ENCODE measurements around the gene CD9.
A peak's percentile ranks its signal among the peaks of the same experiment; 100 is the strongest.

CD9 gene

DNA sequence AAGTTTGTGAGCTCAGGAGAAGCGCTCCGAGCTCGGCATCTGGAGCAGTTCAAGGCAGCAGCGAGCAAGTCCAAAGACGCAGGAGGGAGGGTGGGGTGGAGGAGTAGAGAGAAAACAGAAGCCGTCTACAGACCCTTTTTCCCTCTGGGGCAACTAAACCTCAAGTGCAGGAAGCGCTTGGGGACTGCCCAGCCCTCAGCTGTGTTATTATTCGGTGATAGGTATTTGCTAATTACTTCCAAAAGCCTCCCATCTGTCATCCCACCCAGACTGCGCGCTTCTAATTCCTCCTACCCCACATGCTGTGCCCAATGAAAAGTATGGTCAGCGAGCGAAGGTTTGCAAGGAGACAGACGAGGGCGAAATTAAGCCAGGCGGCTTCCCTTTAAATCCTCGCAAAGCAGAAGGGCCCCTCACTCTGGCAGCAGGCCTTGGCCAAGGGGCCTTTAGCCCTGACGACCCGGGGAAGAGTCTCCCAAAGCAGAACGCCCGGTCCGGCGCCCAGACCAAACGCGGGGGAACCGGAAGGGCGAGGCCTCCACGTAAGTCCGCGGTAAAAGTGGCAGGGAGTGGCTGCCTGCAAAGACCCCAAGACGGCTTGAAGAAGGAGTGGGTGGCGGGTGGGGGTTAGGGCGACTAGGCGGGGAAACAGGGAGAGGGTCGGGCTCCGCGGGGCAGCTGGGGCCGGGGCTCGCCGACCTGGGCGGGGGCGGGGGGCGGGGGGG, 507 bp upstream of the CD9 start:
- no peaks in the 10 kb centered on the region for H3K36me3 ChIP-seq (ENCODE audit: control insufficient read depth in 5 of 5, insufficient read depth in 5 of 5, low read length in 5 of 5)
- H3K27ac ChIP-seq (ENCODE audit: low read depth, low read length): peak overlapping the region; percentile 37
- H3K27me3 ChIP-seq (ENCODE audit: control insufficient read depth in 5 of 5, insufficient read depth in 4 of 5, low read length in 5 of 5): peaks cover 0 to 24% (median 2%) of the 10 kb centered on the region in 5 donors
- peak overlapping the region in 4 of 5 donors; percentile 38 to 69 (median 60) for H3K9ac ChIP-seq (ENCODE audit: low read length in 5 of 5)
- H3K4me3 ChIP-seq (ENCODE audit: low read depth in 1 of 5, low read length in 5 of 5): peak overlapping the region; percentile 59 to 77 (median 59)
- peaks cover 5 to 47% (median 43%) of the 10 kb centered on the region in 5 donors for H3K4me1 ChIP-seq (ENCODE audit: control insufficient read depth in 5 of 5, insufficient read depth in 5 of 5, low read length in 5 of 5)
- no peaks in the 10 kb centered on the region for H3K9me3 ChIP-seq (ENCODE audit: control insufficient read depth in 5 of 5, low read length in 5 of 5)

- H3K4me1 ChIP-seq (ENCODE audit: control insufficient read depth in 5 of 5, insufficient read depth in 5 of 5, low read length in 5 of 5): peaks cover 0 to 53% (median 50%) of the 10 kb centered on the region in 5 donors
- H3K4me3 ChIP-seq (ENCODE audit: low read depth in 1 of 5, low read length in 5 of 5): peak overlapping the region; percentile 45 to 78 (median 75)
- H3K27me3 ChIP-seq (ENCODE audit: control insufficient read depth in 5 of 5, insufficient read depth in 4 of 5, low read length in 5 of 5): peaks cover 0 to 24% (median 2%) of the 10 kb centered on the region in 5 donors
- no peaks in the 10 kb centered on the region for H3K9me3 ChIP-seq (ENCODE audit: control insufficient read depth in 5 of 5, low read length in 5 of 5)
- no peak overlapping the region for H3K27ac ChIP-seq (ENCODE audit: low read depth, low read length)
- H3K36me3 ChIP-seq (ENCODE audit: control insufficient read depth in 5 of 5, insufficient read depth in 5 of 5, low read length in 5 of 5): no peaks in the 10 kb centered on the region
- peak overlapping the region in 4 of 5 donors; percentile 44 to 83 (median 76) for H3K9ac ChIP-seq (ENCODE audit: low read length in 5 of 5)
Observed at GRCh38 chr12:6201213-6201608, 1.0 kb downstream of the CD9 start.

GRCh38 chr12:6201826-6202225, 1.6 kb downstream of the CD9 start:
- Histone ChIP-seq H3K9me3 (ENCODE audit: control insufficient read depth in 5 of 5, low read length in 5 of 5) (no peaks in the 10 kb centered on the region), H3K27ac (ENCODE audit: low read depth, low read length) (no peak overlapping the region), H3K4me3 (ENCODE audit: low read depth in 1 of 5, low read length in 5 of 5) (peak overlapping the region in 3 of 5 donors; percentile 75 to 78 (median 77)), H3K4me1 (ENCODE audit: control insufficient read depth in 5 of 5, insufficient read depth in 5 of 5, low read length in 5 of 5) (peaks cover 0 to 57% (median 53%) of the 10 kb centered on the region in 5 donors), H3K36me3 (ENCODE audit: control insufficient read depth in 5 of 5, insufficient read depth in 5 of 5, low read length in 5 of 5) (no peaks in the 10 kb centered on the region), H3K9ac (ENCODE audit: low read length in 5 of 5) (no peak overlapping the region), H3K27me3 (ENCODE audit: control insufficient read depth in 5 of 5, insufficient read depth in 4 of 5, low read length in 5 of 5) (peaks cover 0 to 24% (median 2%) of the 10 kb centered on the region in 5 donors)

DNA sequence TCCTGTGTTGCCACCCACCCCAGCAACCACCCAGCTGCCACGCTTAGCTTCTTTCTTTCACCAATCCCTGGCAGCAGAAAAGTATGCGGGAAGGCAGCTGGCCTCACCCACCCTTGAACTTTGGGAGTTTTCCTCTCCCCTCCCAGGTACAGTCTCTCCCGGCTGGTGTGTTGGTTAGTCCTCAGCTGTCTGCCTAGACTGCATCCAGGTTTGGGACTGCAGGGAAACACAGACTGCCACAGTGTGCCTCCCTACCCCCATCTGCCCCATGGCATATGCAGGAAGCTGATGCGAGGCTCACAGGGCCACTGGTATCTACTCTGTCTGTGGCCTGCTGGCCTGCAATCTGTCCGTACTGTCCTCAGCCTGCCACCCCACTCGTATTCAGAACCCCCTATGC, 2.1 kb downstream of the CD9 start:
- H3K4me1 ChIP-seq (ENCODE audit: control insufficient read depth in 5 of 5, insufficient read depth in 5 of 5, low read length in 5 of 5): peaks cover 0 to 62% (median 57%) of the 10 kb centered on the region in 5 donors

GRCh38 chr12:6202846-6203245, 2.6 kb downstream of the CD9 start:
- no peak overlapping the region for H3K4me3 ChIP-seq (ENCODE audit: low read depth in 1 of 5, low read length in 5 of 5)
- H3K27ac ChIP-seq (ENCODE audit: low read depth, low read length): no peak overlapping the region
- no peaks in the 10 kb centered on the region for H3K36me3 ChIP-seq (ENCODE audit: control insufficient read depth in 5 of 5, insufficient read depth in 5 of 5, low read length in 5 of 5)
- H3K4me1 ChIP-seq (ENCODE audit: control insufficient read depth in 5 of 5, insufficient read depth in 5 of 5, low read length in 5 of 5): peaks cover 0 to 66% (median 63%) of the 10 kb centered on the region in 5 donors
- no peak overlapping the region for H3K9ac ChIP-seq (ENCODE audit: low read length in 5 of 5)
- H3K27me3 ChIP-seq (ENCODE audit: control insufficient read depth in 5 of 5, insufficient read depth in 4 of 5, low read length in 5 of 5): peaks cover 0 to 24% (median 2%) of the 10 kb centered on the region in 5 donors
- H3K9me3 ChIP-seq (ENCODE audit: control insufficient read depth in 5 of 5, low read length in 5 of 5): no peaks in the 10 kb centered on the region

More for the DNA sequence above, 2.1 kb downstream of the CD9 start:
- Histone ChIP-seq H3K36me3 (ENCODE audit: control insufficient read depth in 5 of 5, insufficient read depth in 5 of 5, low read length in 5 of 5) (no peaks in the 10 kb centered on the region), H3K27ac (ENCODE audit: low read depth, low read length) (no peak overlapping the region), H3K9ac (ENCODE audit: low read length in 5 of 5) (no peak overlapping the region), H3K4me3 (ENCODE audit: low read depth in 1 of 5, low read length in 5 of 5) (peak overlapping the region in 2 of 5 donors; percentile 15 to 75), H3K9me3 (ENCODE audit: control insufficient read depth in 5 of 5, low read length in 5 of 5) (no peaks in the 10 kb centered on the region), H3K27me3 (ENCODE audit: control insufficient read depth in 5 of 5, insufficient read depth in 4 of 5, low read length in 5 of 5) (peaks cover 0 to 24% (median 2%) of the 10 kb centered on the region in 5 donors)

GRCh38 chr12:6203601-6204000, 3.4 kb downstream of the CD9 start:
- no peak overlapping the region for H3K9ac ChIP-seq (ENCODE audit: low read length in 5 of 5)
- H3K27me3 ChIP-seq (ENCODE audit: control insufficient read depth in 5 of 5, insufficient read depth in 4 of 5, low read length in 5 of 5): peaks cover 0 to 24% (median 2%) of the 10 kb centered on the region in 5 donors
- peaks cover 0 to 66% (median 63%) of the 10 kb centered on the region in 5 donors for H3K4me1 ChIP-seq (ENCODE audit: control insufficient read depth in 5 of 5, insufficient read depth in 5 of 5, low read length in 5 of 5)
- no peaks in the 10 kb centered on the region for H3K36me3 ChIP-seq (ENCODE audit: control insufficient read depth in 5 of 5, insufficient read depth in 5 of 5, low read length in 5 of 5)
- no peak overlapping the region for H3K27ac ChIP-seq (ENCODE audit: low read depth, low read length)
- no peak overlapping the region for H3K4me3 ChIP-seq (ENCODE audit: low read depth in 1 of 5, low read length in 5 of 5)
- H3K9me3 ChIP-seq (ENCODE audit: control insufficient read depth in 5 of 5, low read length in 5 of 5): no peaks in the 10 kb centered on the region

GRCh38 chr12:6204533-6205143, 4.4 kb downstream of the CD9 start:
- Histone ChIP-seq H3K4me1 (ENCODE audit: control insufficient read depth in 5 of 5, insufficient read depth in 5 of 5, low read length in 5 of 5) (peaks cover 0 to 60% (median 58%) of the 10 kb centered on the region in 5 donors), H3K27me3 (ENCODE audit: control insufficient read depth in 5 of 5, insufficient read depth in 4 of 5, low read length in 5 of 5) (peaks cover 0 to 22% (median 2%) of the 10 kb centered on the region in 5 donors), H3K4me3 (ENCODE audit: low read depth in 1 of 5, low read length in 5 of 5) (peak overlapping the region in 1 of 5 donors; percentile 23), H3K27ac (ENCODE audit: low read depth, low read length) (no peak overlapping the region), H3K36me3 (ENCODE audit: control insufficient read depth in 5 of 5, insufficient read depth in 5 of 5, low read length in 5 of 5) (no peaks in the 10 kb centered on the region), H3K9me3 (ENCODE audit: control insufficient read depth in 5 of 5, low read length in 5 of 5) (no peaks in the 10 kb centered on the region), H3K9ac (ENCODE audit: low read length in 5 of 5) (peak overlapping the region in 1 of 5 donors; percentile 4)

GRCh38 chr12:6205144-6205539, 4.9 kb downstream of the CD9 start:
- Histone ChIP-seq H3K27ac (ENCODE audit: low read depth, low read length) (peak overlapping the region; percentile 47), H3K27me3 (ENCODE audit: control insufficient read depth in 5 of 5, insufficient read depth in 4 of 5, low read length in 5 of 5) (peaks cover 0 to 22% (median 2%) of the 10 kb centered on the region in 5 donors), H3K9ac (ENCODE audit: low read length in 5 of 5) (peak overlapping the region in 1 of 5 donors; percentile 4), H3K4me3 (ENCODE audit: low read depth in 1 of 5, low read length in 5 of 5) (peak overlapping the region in 1 of 5 donors; percentile 23), H3K36me3 (ENCODE audit: control insufficient read depth in 5 of 5, insufficient read depth in 5 of 5, low read length in 5 of 5) (no peaks in the 10 kb centered on the region), H3K9me3 (ENCODE audit: control insufficient read depth in 5 of 5, low read length in 5 of 5) (no peaks in the 10 kb centered on the region), H3K4me1 (ENCODE audit: control insufficient read depth in 5 of 5, insufficient read depth in 5 of 5, low read length in 5 of 5) (peaks cover 2 to 60% (median 58%) of the 10 kb centered on the region in 5 donors)

DNA sequence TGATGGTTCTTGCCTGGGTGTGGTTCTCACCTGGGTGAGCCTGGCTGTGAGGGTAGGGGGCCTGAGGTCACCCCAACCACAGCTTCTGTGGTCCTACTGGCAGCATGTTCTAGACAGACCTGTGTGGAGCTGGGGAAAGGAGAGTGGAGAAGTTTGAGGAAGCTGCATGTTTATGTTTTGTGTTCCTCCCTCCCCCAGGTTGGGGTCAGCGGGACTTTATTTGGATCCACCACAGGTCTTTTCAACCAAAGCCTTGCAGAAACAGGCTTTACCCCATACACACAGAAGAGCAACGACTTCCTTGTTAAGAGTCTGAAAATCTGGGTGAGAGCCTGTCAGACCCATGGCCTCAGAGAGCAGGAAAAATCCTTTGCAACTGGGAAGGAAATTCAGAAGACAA, 5.6 kb downstream of the CD9 start:
- Histone ChIP-seq H3K4me1 (ENCODE audit: control insufficient read depth in 5 of 5, insufficient read depth in 5 of 5, low read length in 5 of 5) (peaks cover 2 to 61% (median 57%) of the 10 kb centered on the region in 5 donors), H3K36me3 (ENCODE audit: control insufficient read depth in 5 of 5, insufficient read depth in 5 of 5, low read length in 5 of 5) (no peaks in the 10 kb centered on the region), H3K9ac (ENCODE audit: low read length in 5 of 5) (no peak overlapping the region), H3K9me3 (ENCODE audit: control insufficient read depth in 5 of 5, low read length in 5 of 5) (no peaks in the 10 kb centered on the region), H3K4me3 (ENCODE audit: low read depth in 1 of 5, low read length in 5 of 5) (no peak overlapping the region), H3K27me3 (ENCODE audit: control insufficient read depth in 5 of 5, insufficient read depth in 4 of 5, low read length in 5 of 5) (peaks cover 0 to 17% (median 2%) of the 10 kb centered on the region in 5 donors), H3K27ac (ENCODE audit: low read depth, low read length) (peak overlapping the region; percentile 47)

GRCh38 chr12:6206327-6206726, 6.1 kb downstream of the CD9 start:
- H3K4me1 ChIP-seq (ENCODE audit: control insufficient read depth in 5 of 5, insufficient read depth in 5 of 5, low read length in 5 of 5): peaks cover 2 to 59% (median 51%) of the 10 kb centered on the region in 5 donors
- H3K27me3 ChIP-seq (ENCODE audit: control insufficient read depth in 5 of 5, insufficient read depth in 4 of 5, low read length in 5 of 5): peaks cover 0 to 13% (median under 1%) of the 10 kb centered on the region in 5 donors
- peak overlapping the region; percentile 47 for H3K27ac ChIP-seq (ENCODE audit: low read depth, low read length)
- H3K36me3 ChIP-seq (ENCODE audit: control insufficient read depth in 5 of 5, insufficient read depth in 5 of 5, low read length in 5 of 5): no peaks in the 10 kb centered on the region
- no peaks in the 10 kb centered on the region for H3K9me3 ChIP-seq (ENCODE audit: control insufficient read depth in 5 of 5, low read length in 5 of 5)
- no peak overlapping the region for H3K9ac ChIP-seq (ENCODE audit: low read length in 5 of 5)
- no peak overlapping the region for H3K4me3 ChIP-seq (ENCODE audit: low read depth in 1 of 5, low read length in 5 of 5)

Measured in subcutaneous abdominal adipose tissue (tissue), 5 donors.